ENCODE measurements around the gene CHD5.

Gene CHD5

DNA sequence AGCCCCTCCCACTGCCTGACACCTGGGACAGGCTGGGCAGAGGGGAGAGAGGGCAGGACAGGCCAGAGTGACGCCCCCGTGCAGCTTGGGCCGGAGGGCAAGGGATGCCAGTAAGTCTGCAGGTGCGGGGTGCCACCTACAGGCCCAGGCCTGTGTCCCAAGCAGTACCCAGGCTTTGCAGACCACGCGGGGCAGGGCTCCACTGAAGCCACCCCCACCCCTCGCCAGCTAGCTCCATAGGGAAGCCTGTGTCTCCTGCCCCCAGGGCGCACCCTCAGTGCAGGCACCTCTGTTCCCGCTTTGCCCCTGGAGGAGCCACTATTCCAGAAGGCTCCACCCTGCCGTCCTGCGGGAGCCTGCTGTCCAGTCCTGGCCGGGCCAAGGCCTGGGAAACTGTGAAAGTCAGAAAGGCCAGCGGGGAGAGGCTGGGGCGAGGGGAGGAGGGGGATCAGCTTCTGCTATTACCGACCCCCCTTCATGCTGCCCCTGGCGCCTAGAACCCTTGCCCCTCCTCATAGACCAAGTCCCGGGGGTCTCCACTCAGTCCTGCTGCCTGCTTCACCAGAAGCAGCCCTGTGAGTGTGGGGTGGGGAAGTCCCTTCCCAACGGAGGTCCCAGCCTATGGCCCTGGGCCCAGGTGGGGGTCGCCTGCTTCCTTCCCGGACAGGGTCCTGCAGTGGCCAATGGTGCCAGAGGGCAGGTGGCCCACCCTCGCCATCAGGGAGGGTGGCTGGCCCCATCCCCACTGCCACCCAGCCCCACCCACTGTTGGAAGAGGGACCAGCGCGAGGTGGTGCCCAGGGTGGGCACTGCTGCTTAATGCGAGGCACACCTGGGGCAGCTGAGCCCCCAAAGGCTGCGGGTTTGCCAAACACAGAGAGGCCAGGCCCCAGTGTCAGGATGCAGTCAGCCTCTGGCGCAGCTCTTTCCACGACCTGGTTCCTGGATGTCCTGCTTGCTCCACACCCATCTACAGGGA lies 80.0 kb downstream of the CHD5 start:
- intact Hi-C loops (cut with micrococcal nuclease), result no loop called here
- Mint-ChIP-seq H3K9me3 (no peaks in the 10 kb centered on the region), H3K27me3 (peaks cover 9% of the 10 kb centered on the region), H3K4me1 (ENCODE audit: low read depth) (peaks cover 21% of the 10 kb centered on the region), H3K27ac (no peak overlapping the region), H3K4me3 (no peak overlapping the region), H3K36me3 (ENCODE audit: low read depth) (peaks cover 47% of the 10 kb centered on the region)

DNA sequence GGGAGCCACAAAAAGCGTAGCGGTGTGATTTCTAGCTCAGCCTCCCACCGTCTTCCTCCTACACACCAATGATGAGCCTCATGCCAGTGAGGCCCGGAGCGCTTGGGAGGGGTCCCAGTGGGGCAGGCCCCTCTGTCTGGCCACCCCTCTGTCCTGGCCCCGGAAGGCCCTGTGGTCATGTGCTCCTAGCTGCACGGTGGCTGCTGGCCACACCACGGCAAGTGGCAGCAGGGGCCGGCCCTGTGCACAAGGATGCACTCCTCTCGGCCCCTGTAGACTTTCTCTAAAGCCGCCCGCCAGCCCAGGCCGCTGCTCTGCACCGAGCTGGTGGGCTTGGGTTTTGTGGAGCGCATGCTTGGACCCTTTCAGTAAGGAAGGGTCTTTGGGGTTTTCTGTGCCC lies 80.8 kb downstream of the CHD5 start:
- H3K27me3 Mint-ChIP-seq, result peaks cover 9% of the 10 kb centered on the region
- H3K9me3 Mint-ChIP-seq, result no peaks in the 10 kb centered on the region
- H3K36me3 Mint-ChIP-seq (ENCODE audit: low read depth), result peaks cover 54% of the 10 kb centered on the region
- H3K4me1 Mint-ChIP-seq (ENCODE audit: low read depth), result peaks cover 21% of the 10 kb centered on the region
- intact Hi-C loops (cut with micrococcal nuclease), result no loop called here
- H3K27ac Mint-ChIP-seq, result no peak overlapping the region
- no peak overlapping the region for H3K4me3 Mint-ChIP-seq

DNA sequence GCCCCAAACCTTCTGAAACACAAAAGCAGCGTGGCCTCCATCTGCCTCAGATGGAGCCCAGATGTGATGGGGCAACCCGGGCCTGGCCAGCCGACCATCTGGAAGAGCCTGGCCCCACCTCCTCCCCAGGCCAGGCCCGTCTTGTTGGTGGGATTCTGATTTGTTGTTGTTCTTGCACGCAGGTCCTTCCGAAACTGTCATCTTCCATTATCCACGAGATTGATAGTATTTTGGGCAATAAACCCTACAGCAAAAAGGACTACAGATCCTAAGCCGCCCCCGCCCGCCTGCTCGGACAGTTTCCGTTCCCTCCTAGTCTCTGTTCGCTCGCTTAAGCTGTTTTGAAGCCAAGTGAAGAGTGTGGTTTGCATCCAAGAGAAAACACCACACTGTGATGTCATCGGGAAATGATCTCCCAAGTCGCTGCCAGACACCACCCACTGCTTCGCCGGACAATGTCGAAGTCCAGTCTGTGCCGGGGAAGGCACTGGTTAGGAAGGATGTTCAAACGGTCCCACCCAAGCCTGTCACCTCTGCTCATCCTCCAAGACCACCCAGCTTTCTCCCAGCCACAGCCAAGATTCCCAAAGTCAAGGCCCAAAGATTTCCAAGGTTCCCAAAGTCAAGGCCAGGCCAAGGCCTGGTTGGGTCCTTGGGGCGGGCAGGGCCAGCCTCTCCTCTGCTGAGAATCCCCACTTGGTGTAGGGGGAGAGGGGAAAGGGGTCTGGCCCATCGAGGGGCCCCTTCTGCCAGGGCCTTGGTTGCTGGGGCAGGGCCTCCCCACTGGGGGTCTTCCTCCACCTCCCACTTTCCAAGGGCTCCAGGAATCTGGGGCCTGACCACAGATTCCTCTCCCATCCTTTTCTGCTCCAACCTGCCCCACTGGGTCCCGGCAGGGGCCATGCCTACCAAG lies 81.6 kb downstream of the CHD5 start:
- Mint-ChIP-seq H3K27me3 (peaks cover 9% of the 10 kb centered on the region), H3K4me3 (no peak overlapping the region), H3K9me3 (no peaks in the 10 kb centered on the region), H3K4me1 (ENCODE audit: low read depth) (peaks cover 21% of the 10 kb centered on the region), H3K27ac (peak overlapping the region; percentile 54), H3K36me3 (ENCODE audit: low read depth) (peaks cover 62% of the 10 kb centered on the region)
- intact Hi-C loops (cut with micrococcal nuclease), result no loop called here

DNA sequence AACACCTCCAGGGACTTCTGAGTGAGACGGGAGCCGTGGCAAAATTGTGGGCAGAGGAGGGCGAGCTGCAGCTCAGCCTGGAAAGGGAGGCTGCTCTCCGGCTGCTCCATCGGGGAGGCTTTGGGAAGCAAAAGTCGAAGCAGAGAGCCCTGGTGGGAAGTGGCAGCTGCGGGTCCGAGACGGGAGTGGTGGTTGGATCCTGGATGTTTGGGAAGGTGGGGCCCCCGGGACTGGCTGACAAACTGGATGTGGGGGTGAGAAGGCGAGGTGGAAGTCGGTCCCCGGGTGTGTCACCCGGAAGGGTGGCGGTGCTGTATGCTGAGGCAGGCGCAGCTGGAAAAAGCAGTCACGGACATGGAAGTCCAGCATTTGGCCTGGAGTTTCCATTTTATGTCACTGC lies 82.3 kb downstream of the CHD5 start:
- H3K27me3 Mint-ChIP-seq, result peaks cover 8% of the 10 kb centered on the region
- H3K4me3 Mint-ChIP-seq, result no peak overlapping the region
- no peak overlapping the region for H3K27ac Mint-ChIP-seq
- no peaks in the 10 kb centered on the region for H3K9me3 Mint-ChIP-seq
- peaks cover 69% of the 10 kb centered on the region for H3K36me3 Mint-ChIP-seq (ENCODE audit: low read depth)
- intact Hi-C loops (cut with micrococcal nuclease), result no loop called here
- peaks cover 21% of the 10 kb centered on the region for H3K4me1 Mint-ChIP-seq (ENCODE audit: low read depth)

DNA sequence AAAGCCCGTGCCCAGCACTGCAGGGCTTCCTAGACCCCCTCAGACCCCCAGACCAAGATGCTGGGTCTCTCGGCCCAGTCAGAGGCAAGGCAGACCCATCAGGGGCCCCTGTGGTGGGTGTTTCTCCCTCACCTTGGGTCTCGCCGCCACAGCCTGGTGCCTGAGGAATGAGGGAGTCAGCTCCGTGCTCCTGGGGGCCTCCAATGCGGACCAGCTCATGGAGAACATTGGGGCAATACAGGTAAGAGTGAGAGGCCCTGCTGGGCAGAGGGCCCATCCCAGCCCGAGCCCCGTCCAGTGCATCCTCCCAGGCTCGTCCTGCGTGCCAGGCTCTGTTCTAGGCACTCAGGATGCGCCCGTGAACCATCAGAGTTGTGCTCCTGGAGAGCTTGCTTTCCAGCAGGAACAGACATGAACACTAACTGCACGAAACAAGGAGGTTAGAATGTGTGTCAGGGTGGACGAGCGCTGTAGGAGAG lies 83.0 kb downstream of the CHD5 start:
- intact Hi-C loops (cut with micrococcal nuclease), result no loop called here
- no peak overlapping the region for H3K4me3 Mint-ChIP-seq
- H3K4me1 Mint-ChIP-seq (ENCODE audit: low read depth), result peaks cover 21% of the 10 kb centered on the region
- H3K9me3 Mint-ChIP-seq, result no peaks in the 10 kb centered on the region
- H3K36me3 Mint-ChIP-seq (ENCODE audit: low read depth), result peaks cover 76% of the 10 kb centered on the region
- H3K27ac Mint-ChIP-seq, result no peak overlapping the region
- peaks cover 4% of the 10 kb centered on the region for H3K27me3 Mint-ChIP-seq

DNA sequence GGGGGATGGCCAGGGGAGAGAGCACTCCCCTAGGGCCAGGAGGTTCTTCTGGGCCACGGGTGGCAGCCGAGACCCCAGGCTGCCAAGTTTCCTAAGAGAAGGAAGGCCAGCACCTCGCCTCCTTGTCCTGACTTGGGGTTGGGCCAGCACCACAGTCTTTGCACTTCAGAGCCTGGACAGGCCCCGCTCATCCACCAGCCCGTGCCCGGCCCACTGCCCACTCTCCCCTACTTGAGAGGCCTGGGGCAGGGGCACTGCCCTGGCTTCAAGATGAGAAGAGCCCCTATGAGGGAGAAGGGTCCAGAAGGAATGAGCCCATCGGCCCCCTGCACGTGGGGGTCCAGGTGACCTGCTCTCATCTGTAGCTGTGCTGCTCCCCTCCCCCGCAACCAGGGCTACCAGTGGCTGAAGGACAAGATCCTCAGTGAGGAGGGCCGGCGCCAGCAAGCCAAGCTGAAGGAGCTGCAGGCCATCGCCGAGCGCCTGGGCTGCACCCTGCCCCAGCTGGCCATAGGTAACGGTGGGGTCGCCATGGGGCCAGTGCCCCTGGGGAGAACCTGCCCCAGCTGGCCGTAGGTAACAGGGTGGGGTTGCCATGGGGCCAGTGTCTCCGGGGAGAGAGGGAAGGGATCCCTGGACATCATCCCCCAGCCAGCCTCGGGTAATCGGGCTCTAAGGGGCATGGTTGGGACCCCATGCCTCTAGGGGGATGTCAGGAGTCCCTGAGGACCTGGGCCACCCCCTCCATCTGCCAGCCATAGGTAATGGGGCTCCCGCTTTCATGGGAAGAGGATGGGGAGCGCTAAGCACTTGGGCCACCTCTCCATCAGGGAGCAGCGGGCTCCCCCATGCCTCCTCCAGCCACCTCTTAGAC lies 83.6 kb downstream of the CHD5 start:
- Mint-ChIP-seq H3K9me3 (no peaks in the 10 kb centered on the region), H3K27me3 (peaks cover 3% of the 10 kb centered on the region), H3K27ac (no peak overlapping the region), H3K4me3 (no peak overlapping the region), H3K4me1 (ENCODE audit: low read depth) (peaks cover 21% of the 10 kb centered on the region), H3K36me3 (ENCODE audit: low read depth) (peaks cover 83% of the 10 kb centered on the region)
- intact Hi-C loops (cut with micrococcal nuclease), result no loop called here

DNA sequence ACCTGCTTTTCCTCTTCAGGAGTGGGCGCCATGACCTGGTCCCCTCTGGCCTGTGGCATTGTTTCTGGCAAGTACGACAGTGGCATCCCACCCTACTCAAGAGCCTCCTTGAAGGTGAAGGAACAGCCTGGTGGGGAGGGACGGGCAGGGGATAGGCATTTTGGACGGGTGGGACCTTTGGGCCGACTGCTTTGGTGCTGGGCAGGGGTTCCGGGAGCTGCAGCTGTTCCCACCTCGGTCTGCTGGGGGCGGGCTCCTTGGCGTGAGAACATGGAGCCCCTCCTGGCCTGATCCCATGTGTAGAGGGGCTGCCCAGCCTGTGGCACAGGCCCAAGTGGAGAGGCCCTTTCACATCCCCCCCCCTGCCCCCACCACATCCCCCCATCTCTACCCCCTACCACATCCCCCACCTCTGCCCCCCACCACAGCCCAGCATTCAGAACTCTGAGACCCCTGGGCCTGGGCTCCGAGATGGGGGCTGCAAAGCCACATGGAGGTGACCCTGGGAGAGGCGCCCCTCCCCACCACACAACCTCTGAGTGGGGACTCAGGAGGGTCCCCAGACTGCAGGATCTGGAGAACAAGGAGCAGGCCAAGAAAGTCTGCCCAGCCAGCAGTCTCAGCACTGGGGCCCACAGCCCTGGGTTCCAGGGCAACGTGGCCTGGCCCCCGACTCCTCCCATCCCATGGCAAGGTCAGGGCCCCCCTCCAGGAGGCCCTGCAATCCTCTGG lies 84.4 kb downstream of the CHD5 start:
- Mint-ChIP-seq H3K4me3 (no peak overlapping the region), H3K9me3 (no peaks in the 10 kb centered on the region)

DNA sequence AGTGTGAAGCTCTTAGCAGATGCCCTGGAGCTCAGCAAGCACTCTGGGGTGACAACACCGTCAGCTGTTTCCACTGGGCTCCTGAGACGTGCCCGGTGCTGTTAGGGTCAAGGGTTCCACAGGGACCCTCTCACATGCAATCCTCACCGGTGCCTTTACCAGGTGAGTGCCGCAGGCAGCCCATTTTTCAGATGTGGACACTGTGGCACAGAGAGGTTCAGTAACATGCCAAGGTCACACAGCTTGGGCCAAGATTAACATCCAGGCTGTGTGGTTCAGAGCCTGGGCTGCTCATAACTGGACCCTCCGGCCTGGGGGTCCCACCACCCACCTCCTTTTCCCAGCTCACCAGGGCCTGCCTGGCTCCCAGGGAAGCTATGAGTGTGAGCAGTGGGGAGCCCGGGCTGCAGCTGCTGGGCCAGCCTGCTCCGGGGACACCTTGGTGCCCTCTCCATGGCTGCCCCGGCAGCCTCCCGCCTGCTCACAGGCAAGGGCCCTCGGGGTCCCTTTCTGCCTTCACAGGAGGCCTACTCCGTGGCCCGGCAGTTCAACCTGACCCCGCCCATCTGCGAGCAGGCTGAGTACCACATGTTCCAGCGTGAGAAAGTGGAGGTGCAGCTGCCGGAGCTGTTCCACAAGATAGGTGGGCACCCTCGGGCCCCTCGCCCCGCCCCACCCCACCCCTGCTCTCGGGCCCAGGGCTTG lies 85.2 kb downstream of the CHD5 start:
- Mint-ChIP-seq H3K27ac (no peak overlapping the region), H3K9me3 (no peaks in the 10 kb centered on the region), H3K4me3 (no peak overlapping the region), H3K36me3 (ENCODE audit: low read depth) (peaks cover 98% of the 10 kb centered on the region), H3K4me1 (ENCODE audit: low read depth) (peaks cover 15% of the 10 kb centered on the region), H3K27me3 (no peaks in the 10 kb centered on the region)
- intact Hi-C loops (cut with micrococcal nuclease), result no loop called here

More for the DNA sequence above, 84.4 kb downstream of the CHD5 start:
- H3K27ac Mint-ChIP-seq, result no peak overlapping the region
- intact Hi-C loops (cut with micrococcal nuclease), result no loop called here
- H3K4me1 Mint-ChIP-seq (ENCODE audit: low read depth), result peaks cover 15% of the 10 kb centered on the region
- H3K27me3 Mint-ChIP-seq, result no peaks in the 10 kb centered on the region
- peaks cover 91% of the 10 kb centered on the region for H3K36me3 Mint-ChIP-seq (ENCODE audit: low read depth)

DNA sequence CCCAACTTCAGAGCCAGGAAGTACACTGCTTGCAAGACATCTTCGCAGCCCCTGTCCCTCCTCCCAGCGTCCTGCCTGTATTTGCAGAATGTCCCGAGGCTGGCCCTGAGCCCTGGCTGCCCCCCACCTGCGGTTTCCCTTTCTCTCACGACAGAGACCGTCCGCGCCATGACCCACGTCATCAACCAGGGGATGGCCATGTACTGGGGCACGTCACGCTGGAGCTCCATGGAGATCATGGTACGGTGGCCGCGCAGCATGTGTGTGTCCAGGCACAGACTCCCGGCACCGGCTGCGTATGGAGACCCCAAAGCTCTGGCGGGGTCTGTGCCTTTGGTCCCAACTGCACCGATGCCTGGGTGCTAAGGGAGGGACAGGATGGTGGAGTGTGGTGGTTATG lies 85.9 kb downstream of the CHD5 start:
- Mint-ChIP-seq H3K9me3 (no peaks in the 10 kb centered on the region), H3K36me3 (ENCODE audit: low read depth) (peaks cover 100% of the 10 kb centered on the region), H3K27me3 (no peaks in the 10 kb centered on the region), H3K27ac (no peak overlapping the region), H3K4me1 (ENCODE audit: low read depth) (peaks cover 15% of the 10 kb centered on the region), H3K4me3 (no peak overlapping the region)
- intact Hi-C loops (cut with micrococcal nuclease), result no loop called here

DNA sequence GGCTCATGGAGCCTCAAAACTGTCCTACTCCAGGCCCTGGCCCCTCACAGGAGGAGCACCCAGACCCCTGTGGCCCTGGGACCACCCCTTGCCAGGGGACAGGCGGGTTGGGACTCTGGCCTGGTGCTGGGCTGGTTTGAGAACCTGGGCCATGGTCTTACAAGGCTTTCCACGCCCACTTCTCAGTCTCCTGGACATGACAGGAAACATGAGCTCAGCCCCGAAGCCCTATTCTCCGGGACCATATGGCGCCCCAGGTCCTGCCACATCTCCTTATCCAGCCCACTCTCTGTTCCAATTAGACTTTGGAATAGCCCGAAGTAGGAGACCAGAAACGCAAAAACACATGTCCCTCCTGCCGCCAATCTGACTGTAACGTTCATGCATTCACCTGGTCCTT lies 86.5 kb downstream of the CHD5 start:
- H3K27me3 Mint-ChIP-seq, result no peaks in the 10 kb centered on the region
- peaks cover 100% of the 10 kb centered on the region for H3K36me3 Mint-ChIP-seq (ENCODE audit: low read depth)
- peaks cover 14% of the 10 kb centered on the region for H3K4me1 Mint-ChIP-seq (ENCODE audit: low read depth)
- no peaks in the 10 kb centered on the region for H3K9me3 Mint-ChIP-seq
- no peak overlapping the region for H3K4me3 Mint-ChIP-seq
- H3K27ac Mint-ChIP-seq, result no peak overlapping the region
- intact Hi-C loops (cut with micrococcal nuclease), result no loop called here

DNA sequence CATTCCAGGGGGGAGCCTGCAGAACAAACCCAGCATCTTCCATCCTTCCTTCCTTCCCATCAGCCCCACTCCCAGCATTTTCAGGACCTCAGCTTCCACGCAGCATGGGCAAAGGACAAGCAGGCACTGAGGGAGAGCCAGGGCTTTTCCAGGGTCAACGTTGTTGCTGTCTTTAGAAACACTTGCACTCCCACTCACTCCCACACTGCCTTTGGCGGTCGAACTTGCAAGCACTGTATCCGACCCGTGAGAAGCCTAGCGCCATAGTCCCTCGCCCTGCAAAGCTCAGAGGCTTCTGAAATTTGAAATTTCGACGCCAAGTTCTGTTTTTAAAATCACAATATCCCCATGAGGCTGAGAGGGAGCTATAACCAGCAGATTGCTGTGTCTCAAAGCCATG lies 87.0 kb downstream of the CHD5 start:
- peaks cover 100% of the 10 kb centered on the region for H3K36me3 Mint-ChIP-seq (ENCODE audit: low read depth)
- H3K4me1 Mint-ChIP-seq (ENCODE audit: low read depth), result peaks cover 9% of the 10 kb centered on the region
- no peak overlapping the region for H3K27ac Mint-ChIP-seq
- no peaks in the 10 kb centered on the region for H3K27me3 Mint-ChIP-seq
- H3K4me3 Mint-ChIP-seq, result no peak overlapping the region
- intact Hi-C loops (cut with micrococcal nuclease), result no loop called here
- no peaks in the 10 kb centered on the region for H3K9me3 Mint-ChIP-seq

DNA sequence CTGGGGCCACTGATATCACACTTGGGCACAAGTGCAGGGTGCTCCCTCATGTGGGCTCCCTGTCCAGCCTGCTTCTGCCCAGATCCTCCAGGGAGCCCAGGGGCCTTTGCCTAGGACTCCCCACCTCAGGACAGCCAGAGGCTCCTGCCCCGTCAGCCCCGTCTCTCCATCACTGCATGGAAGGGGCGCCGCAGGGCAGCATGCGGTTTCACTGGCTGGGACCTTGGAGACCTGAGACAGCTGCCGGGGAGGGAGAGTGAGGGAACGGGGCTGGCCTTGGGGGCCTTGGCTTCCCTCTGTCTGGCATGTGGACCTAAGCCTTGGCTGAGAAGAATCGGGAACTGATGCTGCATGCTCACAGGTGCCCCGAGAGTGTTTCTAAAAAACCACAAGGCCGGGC lies 87.9 kb downstream of the CHD5 start:
- intact Hi-C loops (cut with micrococcal nuclease), result no loop called here
- H3K27ac Mint-ChIP-seq, result no peak overlapping the region
- peaks cover 100% of the 10 kb centered on the region for H3K36me3 Mint-ChIP-seq (ENCODE audit: low read depth)
- no peak overlapping the region for H3K4me3 Mint-ChIP-seq
- H3K27me3 Mint-ChIP-seq, result no peaks in the 10 kb centered on the region
- peaks cover under 1% of the 10 kb centered on the region for H3K4me1 Mint-ChIP-seq (ENCODE audit: low read depth)
- H3K9me3 Mint-ChIP-seq, result no peaks in the 10 kb centered on the region
